Upper lobe of right lung (tissue), 1 donor: ENCODE measurements around the gene CLUH. TPM values are rescaled to one million over a fixed set of nuclear protein-coding genes. Genes with fewer than 3 reads are reported as not detected.

Source experiments
- ATAC-seq: fragments of 200-7000 bp; cut with Tn5 transposase; one replicate; pipeline ENCODE4 v1.9.1; 2020; ENCODE audit warnings: mild to moderate bottlenecking, moderate library complexity
- DNase-seq: peaks from one replicate; pipeline ENCODE4 v3.0.0-alpha.2; 2020
- H3K27ac ChIP-seq: fragments of 200-600 bp; one replicate; pipeline ENCODE4 v1.8.0; 2022
- H3K27me3 ChIP-seq: fragments of 200-600 bp; one replicate; pipeline ENCODE4 v1.8.0; 2022; ENCODE audit warnings: mild to moderate bottlenecking
- H3K36me3 ChIP-seq: fragments of 200-600 bp; one replicate; pipeline ENCODE4 v1.8.0; 2022
- H3K4me1 ChIP-seq: fragments of 200-600 bp; one replicate; pipeline ENCODE4 v1.8.0; 2022
- H3K4me3 ChIP-seq: fragments of 200-600 bp; one replicate; pipeline ENCODE4 v1.8.0; 2022; ENCODE audit warnings: mild to moderate bottlenecking
- H3K9me3 ChIP-seq: fragments of 200-600 bp; one replicate; pipeline ENCODE4 v1.8.0; 2022
- intact Hi-C: fragments of 100-400 bp; cut with DNase I; formaldehyde crosslinking; loops from one replicate; pipeline ENCODE4 v1.11.0; 2022
- total RNA-seq: library from RNA; stranded (reverse); fragmentation: NEBNext Ultra II Directional; extraction: Animal tissue kit (Norgen Biotek cat#: 25700); gene quantifications from one replicate; pipeline ENCODE4 v1.2.1, GENCODE V29; 2021
- TF ChIP-seq, protein P1 (sequence below): fragments of 200-600 bp; IDR thresholded peaks from one replicate; pipeline ENCODE4 v1.8.0; 2022; ENCODE audit warnings: antibody characterized with exemption
- donor health status: DM: no; HTN: yes; CAD: no; lungs with severe emphysema.

CLUH gene
- total RNA-seq, 1 donor from 2014 or later, result 63.5 TPM

DNA sequence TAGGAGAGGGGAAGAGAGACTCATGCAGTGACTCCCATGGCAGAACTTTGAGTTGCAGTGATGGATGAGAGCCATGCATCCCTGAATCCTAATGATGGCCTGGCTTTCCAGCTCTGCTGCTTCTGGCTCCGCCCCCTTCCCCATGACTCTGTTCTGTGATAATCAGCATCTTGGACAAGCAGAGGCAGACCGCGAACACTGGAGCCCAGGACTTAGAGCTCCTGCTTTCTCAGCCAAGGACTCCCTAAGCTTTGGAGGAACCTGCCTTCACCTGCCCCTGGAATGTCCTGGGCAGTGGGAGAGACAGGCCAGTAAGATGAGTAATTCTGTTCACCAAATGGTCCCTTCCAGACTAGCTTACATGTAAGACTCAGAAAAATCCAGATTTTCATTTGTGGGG, 25.4 kb upstream of the CLUH start:
- intact Hi-C loops, result no loop called here
- ATAC-seq (no peak), DNase-seq (no peak)
- H3K36me3 ChIP-seq, result no peaks in the 10 kb centered on the region
- no peaks in the 10 kb centered on the region for H3K4me1 ChIP-seq
- TF ChIP-seq, protein P1, sequence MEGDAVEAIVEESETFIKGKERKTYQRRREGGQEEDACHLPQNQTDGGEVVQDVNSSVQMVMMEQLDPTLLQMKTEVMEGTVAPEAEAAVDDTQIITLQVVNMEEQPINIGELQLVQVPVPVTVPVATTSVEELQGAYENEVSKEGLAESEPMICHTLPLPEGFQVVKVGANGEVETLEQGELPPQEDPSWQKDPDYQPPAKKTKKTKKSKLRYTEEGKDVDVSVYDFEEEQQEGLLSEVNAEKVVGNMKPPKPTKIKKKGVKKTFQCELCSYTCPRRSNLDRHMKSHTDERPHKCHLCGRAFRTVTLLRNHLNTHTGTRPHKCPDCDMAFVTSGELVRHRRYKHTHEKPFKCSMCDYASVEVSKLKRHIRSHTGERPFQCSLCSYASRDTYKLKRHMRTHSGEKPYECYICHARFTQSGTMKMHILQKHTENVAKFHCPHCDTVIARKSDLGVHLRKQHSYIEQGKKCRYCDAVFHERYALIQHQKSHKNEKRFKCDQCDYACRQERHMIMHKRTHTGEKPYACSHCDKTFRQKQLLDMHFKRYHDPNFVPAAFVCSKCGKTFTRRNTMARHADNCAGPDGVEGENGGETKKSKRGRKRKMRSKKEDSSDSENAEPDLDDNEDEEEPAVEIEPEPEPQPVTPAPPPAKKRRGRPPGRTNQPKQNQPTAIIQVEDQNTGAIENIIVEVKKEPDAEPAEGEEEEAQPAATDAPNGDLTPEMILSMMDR, result no peak
- H3K27me3 ChIP-seq, result peaks cover 5% of the 10 kb centered on the region
- H3K4me3 ChIP-seq, result no peak overlapping the region
- no peaks in the 10 kb centered on the region for H3K9me3 ChIP-seq
- no peak overlapping the region for H3K27ac ChIP-seq

DNA sequence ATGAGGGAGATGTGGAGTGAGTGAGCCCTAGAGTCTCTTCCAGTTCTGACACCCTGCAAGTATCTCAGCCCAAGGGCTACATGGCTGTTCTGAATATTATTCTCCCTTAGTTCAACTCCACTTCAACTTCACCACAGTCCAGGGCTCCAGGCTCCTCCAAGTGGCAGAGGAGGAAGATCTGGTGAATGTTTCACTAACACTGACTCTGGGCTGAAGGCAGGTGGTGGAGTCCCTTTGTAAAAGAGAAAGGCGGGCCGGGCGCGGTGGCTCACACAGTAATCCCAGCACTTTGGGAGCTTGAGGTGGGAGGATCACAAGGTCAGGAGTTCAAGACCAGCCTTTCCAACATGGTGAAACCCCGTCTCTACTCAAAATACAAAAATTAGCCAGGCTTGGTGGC, 24.3 kb upstream of the CLUH start:
- ATAC-seq, result no peak
- Histone ChIP-seq H3K4me1 (no peaks in the 10 kb centered on the region), H3K4me3 (no peak overlapping the region), H3K27me3 (peaks cover 9% of the 10 kb centered on the region), H3K9me3 (no peaks in the 10 kb centered on the region), H3K27ac (no peak overlapping the region), H3K36me3 (no peaks in the 10 kb centered on the region)
- intact Hi-C loops, result no loop called here
- DNase-seq, result no peak
- TF ChIP-seq, protein P1, result no peak

DNA sequence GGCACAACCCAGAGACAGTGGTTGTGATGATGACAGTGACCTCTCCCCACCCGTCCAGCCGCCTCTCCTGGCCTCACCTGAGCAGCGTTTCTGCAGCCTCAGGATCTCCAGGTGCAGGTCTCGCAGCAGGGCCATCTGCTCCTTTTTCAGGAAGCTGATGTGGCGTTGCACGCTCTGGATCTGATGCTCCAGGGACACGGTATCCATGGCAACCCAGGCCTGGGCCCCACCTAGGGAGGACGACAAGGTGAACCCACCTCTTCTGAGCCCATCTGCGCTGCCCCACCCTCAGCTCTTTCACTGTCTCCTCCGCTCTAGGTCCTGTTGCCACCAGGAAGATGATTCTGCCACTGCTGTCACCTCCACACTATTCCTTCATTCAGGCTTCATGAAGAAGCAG, 23.4 kb upstream of the CLUH start:
- peaks cover 9% of the 10 kb centered on the region for H3K27me3 ChIP-seq
- no peaks in the 10 kb centered on the region for H3K9me3 ChIP-seq
- no peak overlapping the region for H3K27ac ChIP-seq
- no peak overlapping the region for H3K4me3 ChIP-seq
- H3K4me1 ChIP-seq, result no peaks in the 10 kb centered on the region
- H3K36me3 ChIP-seq, result no peaks in the 10 kb centered on the region
- intact Hi-C loops, result no loop called here
- ATAC-seq (no peak), DNase-seq (no peak)
- TF ChIP-seq, protein P1, result no peak

DNA sequence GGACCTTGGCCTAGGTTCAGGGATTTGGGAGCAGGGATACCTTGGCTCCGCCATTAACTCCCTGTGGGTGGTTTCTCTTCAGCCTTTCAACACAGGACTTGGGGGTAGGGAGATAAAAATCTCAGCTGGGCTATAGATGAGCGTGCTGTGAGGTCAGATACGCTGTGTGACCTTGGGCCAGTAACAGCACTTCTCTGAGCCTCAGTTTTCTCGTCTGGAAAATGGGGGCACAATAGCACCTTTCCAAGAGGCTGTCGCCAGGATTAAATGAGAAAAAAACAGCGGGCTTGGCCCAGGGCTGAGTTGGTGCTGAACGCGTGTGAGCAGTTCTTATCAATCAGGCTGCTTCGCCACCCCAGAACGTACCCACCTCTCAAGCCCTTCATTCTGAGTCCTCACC, 20.2 kb upstream of the CLUH start:
- no peak for DNase-seq
- H3K4me1 ChIP-seq, result no peaks in the 10 kb centered on the region
- H3K9me3 ChIP-seq, result no peaks in the 10 kb centered on the region
- ATAC-seq, result no peak
- H3K4me3 ChIP-seq, result no peak overlapping the region
- TF ChIP-seq, protein P1, result no peak
- H3K27me3 ChIP-seq, result peaks cover 19% of the 10 kb centered on the region
- H3K36me3 ChIP-seq, result no peaks in the 10 kb centered on the region
- intact Hi-C loops, result no loop called here
- H3K27ac ChIP-seq, result no peak overlapping the region

DNA sequence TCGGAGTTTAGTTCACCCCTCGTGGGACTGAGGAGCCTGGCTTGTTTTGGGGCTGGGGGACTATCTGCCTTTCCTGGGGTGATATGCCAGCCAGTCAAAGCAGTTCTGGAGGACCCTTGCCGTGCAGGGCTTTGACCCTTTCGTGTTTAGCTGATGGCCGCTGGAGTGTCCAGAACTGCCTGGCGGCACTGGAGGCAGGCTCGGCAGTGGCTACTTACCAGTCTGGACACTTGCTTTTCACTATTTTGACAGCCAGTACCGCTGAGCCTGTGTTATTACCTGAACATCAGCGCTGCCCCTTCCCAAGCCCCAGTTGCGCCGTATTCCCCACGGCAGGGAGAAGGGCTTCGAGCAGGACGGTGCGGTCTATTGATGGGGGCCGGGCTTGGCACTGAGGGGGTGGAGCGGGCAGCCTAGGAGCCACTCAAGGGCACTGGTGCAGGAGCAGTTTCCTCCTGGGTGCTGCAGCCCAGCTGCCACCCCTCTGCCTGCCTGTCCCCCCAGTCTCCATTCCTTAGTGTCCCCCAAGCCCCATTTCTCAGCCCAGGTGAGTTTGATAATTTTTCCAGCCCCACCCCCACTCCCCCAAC, 19.3 kb upstream of the CLUH start:
- intact Hi-C loops, result no loop called here
- H3K4me3 ChIP-seq, result no peak overlapping the region
- ATAC-seq, result peak; percentile 23

More for the DNA sequence above, 19.3 kb upstream of the CLUH start:
- Histone ChIP-seq H3K27me3 (peaks cover 20% of the 10 kb centered on the region), H3K4me1 (no peaks in the 10 kb centered on the region), H3K36me3 (no peaks in the 10 kb centered on the region), H3K9me3 (no peaks in the 10 kb centered on the region), H3K27ac (no peak overlapping the region)
- TF ChIP-seq, protein P1, result no peak
- no peak for DNase-seq
